GM18861 (cell line): ENCODE measurements around the gene ATP6V0A4.
"Not testable (repeated sequence)": the region's sequence is repeated elsewhere in the genome, so short reads cannot be mapped to it uniquely, and the experiment has no call there.

Experiments used
- ATAC-seq: cut with Tn5 transposase; IDR thresholded peaks from one replicate; pipeline ENCODE4 v1.9.1; 2021; ENCODE audit not compliant: unreplicated experiment

ATP6V0A4 gene

GRCh38 chr7:138752518-138753149, 45.4 kb downstream of the ATP6V0A4 start:
- peak; percentile 86 for ATAC-seq

- ATAC-seq = no peak
These were observed 47.0 kb downstream of the ATP6V0A4 start for GRCh38 chr7:138750901-138751464.

GRCh38 chr7:138750473-138750872, 47.5 kb downstream of the ATP6V0A4 start:
- no peak for ATAC-seq

- no peak for ATAC-seq
These were observed 48.0 kb downstream of the ATP6V0A4 start for GRCh38 chr7:138749960-138750359.

- ATAC-seq = no peak
These were observed 49.3 kb downstream of the ATP6V0A4 start for GRCh38 chr7:138748666-138749065.

- no peak for ATAC-seq
These were observed 51.9 kb downstream of the ATP6V0A4 start for GRCh38 chr7:138746073-138746472.

- no peak for ATAC-seq
These were observed 52.8 kb downstream of the ATP6V0A4 start for GRCh38 chr7:138745189-138745588.

- ATAC-seq = no peak
These were observed 56.6 kb downstream of the ATP6V0A4 start for GRCh38 chr7:138741453-138741735.

- ATAC-seq = no peak
These were observed 58.1 kb downstream of the ATP6V0A4 start for GRCh38 chr7:138739859-138740258.

GRCh38 chr7:138738551-138739335, 59.3 kb downstream of the ATP6V0A4 start:
- ATAC-seq = peak; percentile 84

- no peak for ATAC-seq
These were observed 59.9 kb downstream of the ATP6V0A4 start for GRCh38 chr7:138738114-138738513.

- no peak for ATAC-seq
These were observed 62.6 kb downstream of the ATP6V0A4 start for GRCh38 chr7:138735399-138735798.

- not testable (repeated sequence) for ATAC-seq
These were observed 66.3 kb downstream of the ATP6V0A4 start for GRCh38 chr7:138731733-138732132.

GRCh38 chr7:138729444-138729843, 68.6 kb downstream of the ATP6V0A4 start:
- no peak for ATAC-seq

- ATAC-seq = no peak
These were observed 70.5 kb downstream of the ATP6V0A4 start for GRCh38 chr7:138727336-138728099.

- ATAC-seq = no peak
These were observed 71.7 kb downstream of the ATP6V0A4 start for GRCh38 chr7:138726288-138726687.

GRCh38 chr7:138720286-138720685, 77.7 kb downstream of the ATP6V0A4 start:
- ATAC-seq = no peak

- ATAC-seq = no peak
These were observed 81.1 kb downstream of the ATP6V0A4 start for GRCh38 chr7:138716889-138717288.

GRCh38 chr7:138713191-138713590, 84.8 kb downstream of the ATP6V0A4 start:
- ATAC-seq = no peak

GRCh38 chr7:138712652-138713051, 85.3 kb downstream of the ATP6V0A4 start:
- no peak for ATAC-seq

- no peak for ATAC-seq
These were observed 87.2 kb downstream of the ATP6V0A4 start for GRCh38 chr7:138710536-138711385.
